Lower leg skin (tissue), 4 donors: ENCODE measurements around the gene COL15A1. TPM values are rescaled to one million over a fixed set of nuclear protein-coding genes. Genes with fewer than 3 reads are reported as not detected.

Source experiments
- DNase-seq, 2 donors: peaks; one replicate each; pipeline ENCODE4 v3.0.0-alpha.2; 2019; ENCODE audit warnings: low spot score in 2 of 2
- H3K4me3 ChIP-seq: fragments of 200-600 bp; sonication (generic); 2 replicates; pipeline ENCODE4 v1.5.1; 2017; ENCODE audit warnings: mild to moderate bottlenecking, low read depth; ENCODE audit not compliant: poor library complexity, severe bottlenecking
- POLR2A ChIP-seq, 2 donors: fragments of 450-650 bp; IDR thresholded peaks; one replicate each; pipeline ENCODE4 v1.6.1; 2016 to 2017; ENCODE audit warnings: antibody characterized with exemption in 2 of 2, mild to moderate bottlenecking in 1 of 2, moderate library complexity in 1 of 2
- WGBS, 2 donors: methylation state at CpG; one replicate each; pipeline ENCODE4 v1.1.5; 2018; 5-methylcytosine and 5-hydroxymethylcytosine counted together
- intact Hi-C: fragments of 100-400 bp; cut with DNase I; formaldehyde crosslinking; loops from one replicate; pipeline ENCODE4 v1.15.0; 2023; ENCODE audit warnings: low total_unique reads
- total RNA-seq, 4 donors: library from RNA; depleted of rRNA; stranded (reverse); fragments of >200 nt; gene quantifications; one replicate each; pipeline ENCODE4 v1.1.0, GENCODE V29; 2016
- TF ChIP-seq, protein P1 (sequence below), 3 donors: fragments of 450-650 bp; IDR thresholded peaks; one replicate each; pipeline ENCODE4 v1.5.1; 2016; ENCODE audit warnings: antibody characterized with exemption in 3 of 3, mild to moderate bottlenecking in 3 of 3, moderate library complexity in 2 of 3

The COL15A1 gene
- total RNA-seq, 4 donors from 2014 or later = 2.3 to 14.1 (median 8.3) TPM

DNA sequence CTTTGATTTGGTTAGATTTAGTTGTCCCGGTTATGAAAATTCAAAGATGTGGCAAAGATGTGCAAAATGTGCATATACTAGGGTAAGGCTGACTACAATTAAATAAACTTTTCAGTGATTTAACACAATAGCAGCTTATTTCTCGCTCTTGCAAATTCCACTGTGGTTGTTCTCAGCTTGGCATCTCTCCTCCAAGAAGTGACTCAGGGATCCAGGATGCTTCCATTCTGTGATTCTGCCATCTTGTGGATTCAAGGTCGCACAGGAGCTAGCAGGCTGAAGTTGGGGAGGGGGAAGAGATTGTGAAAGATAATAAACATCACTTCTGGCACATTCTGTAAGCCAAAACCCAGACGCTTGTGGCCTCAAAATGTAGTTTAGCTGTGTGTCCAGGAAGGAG lies 101.1 kb downstream of the COL15A1 start:
- DNase-seq = no peak
- intact Hi-C loops = no loop called here
- TF ChIP-seq, protein P1, sequence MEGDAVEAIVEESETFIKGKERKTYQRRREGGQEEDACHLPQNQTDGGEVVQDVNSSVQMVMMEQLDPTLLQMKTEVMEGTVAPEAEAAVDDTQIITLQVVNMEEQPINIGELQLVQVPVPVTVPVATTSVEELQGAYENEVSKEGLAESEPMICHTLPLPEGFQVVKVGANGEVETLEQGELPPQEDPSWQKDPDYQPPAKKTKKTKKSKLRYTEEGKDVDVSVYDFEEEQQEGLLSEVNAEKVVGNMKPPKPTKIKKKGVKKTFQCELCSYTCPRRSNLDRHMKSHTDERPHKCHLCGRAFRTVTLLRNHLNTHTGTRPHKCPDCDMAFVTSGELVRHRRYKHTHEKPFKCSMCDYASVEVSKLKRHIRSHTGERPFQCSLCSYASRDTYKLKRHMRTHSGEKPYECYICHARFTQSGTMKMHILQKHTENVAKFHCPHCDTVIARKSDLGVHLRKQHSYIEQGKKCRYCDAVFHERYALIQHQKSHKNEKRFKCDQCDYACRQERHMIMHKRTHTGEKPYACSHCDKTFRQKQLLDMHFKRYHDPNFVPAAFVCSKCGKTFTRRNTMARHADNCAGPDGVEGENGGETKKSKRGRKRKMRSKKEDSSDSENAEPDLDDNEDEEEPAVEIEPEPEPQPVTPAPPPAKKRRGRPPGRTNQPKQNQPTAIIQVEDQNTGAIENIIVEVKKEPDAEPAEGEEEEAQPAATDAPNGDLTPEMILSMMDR (IDR thresholded peaks at IDR 0.05) = no peak
- TF ChIP-seq POLR2A (IDR thresholded peaks at IDR 0.05) = no peak
- H3K4me3 ChIP-seq = no peak overlapping the region
- 82 to 88% methylated on average over 4 of the region's 4 CpGs for WGBS, 2 donors

DNA sequence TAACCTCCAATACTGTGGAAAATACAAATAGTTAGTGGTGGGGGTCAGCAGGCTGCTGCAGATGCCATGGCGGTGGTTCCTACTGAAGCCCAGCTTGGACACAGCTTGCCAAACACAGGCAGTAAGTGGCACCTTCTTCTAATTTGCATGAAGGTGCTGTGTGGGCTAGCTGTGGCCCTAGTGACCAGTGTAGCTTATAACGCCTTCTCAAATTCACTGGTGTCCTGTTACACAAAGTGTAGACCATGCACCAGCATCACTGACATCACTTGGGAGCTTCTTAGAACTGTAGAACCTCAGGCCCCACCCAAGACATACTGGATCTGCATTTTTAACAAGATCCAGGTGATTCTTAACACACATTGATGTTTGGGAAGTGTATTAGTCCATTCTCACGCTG lies 102.4 kb downstream of the COL15A1 start:
- WGBS, 2 donors = 85 to 88% methylated on average over 3 of the region's 3 CpGs
- H3K4me3 ChIP-seq = no peak overlapping the region
- no peak for DNase-seq

DNA sequence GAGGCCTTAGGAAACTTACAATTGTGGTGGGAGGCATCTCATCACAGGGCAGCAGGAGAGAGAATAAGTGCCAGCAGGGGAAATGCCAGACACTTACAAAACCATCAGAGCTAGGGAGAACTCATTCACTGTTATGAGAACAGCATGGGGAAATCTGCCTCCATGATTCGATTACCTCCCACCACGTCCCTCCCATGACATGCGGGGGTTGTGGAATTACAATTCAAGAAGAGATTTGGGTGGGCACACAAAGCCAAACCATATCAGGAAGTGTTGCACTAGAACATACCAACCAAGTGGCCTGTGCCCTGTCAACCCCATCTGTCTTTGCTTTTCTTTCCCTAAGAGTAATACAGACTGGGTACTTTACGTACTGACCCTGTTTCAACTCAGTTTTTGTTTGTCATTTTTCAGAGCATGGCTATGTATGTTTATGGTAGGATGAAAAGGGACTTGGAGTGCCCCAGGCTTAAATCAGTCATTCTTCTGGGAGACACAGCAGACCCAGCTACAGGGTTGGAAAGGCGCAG lies 102.9 kb downstream of the COL15A1 start:
- no peak overlapping the region for H3K4me3 ChIP-seq
- no peak for TF ChIP-seq POLR2A (IDR thresholded peaks at IDR 0.05)
- TF ChIP-seq, protein P1 (IDR thresholded peaks at IDR 0.05) = no peak
- 82 to 87% methylated on average over 5 of the region's 5 CpGs for WGBS, 2 donors
- intact Hi-C loops = no loop called here
- DNase-seq = no peak

More for the DNA sequence above, 102.4 kb downstream of the COL15A1 start:
- TF ChIP-seq POLR2A (IDR thresholded peaks at IDR 0.05) = no peak
- TF ChIP-seq, protein P1 (IDR thresholded peaks at IDR 0.05) = no peak
- intact Hi-C loops = no loop called here

DNA sequence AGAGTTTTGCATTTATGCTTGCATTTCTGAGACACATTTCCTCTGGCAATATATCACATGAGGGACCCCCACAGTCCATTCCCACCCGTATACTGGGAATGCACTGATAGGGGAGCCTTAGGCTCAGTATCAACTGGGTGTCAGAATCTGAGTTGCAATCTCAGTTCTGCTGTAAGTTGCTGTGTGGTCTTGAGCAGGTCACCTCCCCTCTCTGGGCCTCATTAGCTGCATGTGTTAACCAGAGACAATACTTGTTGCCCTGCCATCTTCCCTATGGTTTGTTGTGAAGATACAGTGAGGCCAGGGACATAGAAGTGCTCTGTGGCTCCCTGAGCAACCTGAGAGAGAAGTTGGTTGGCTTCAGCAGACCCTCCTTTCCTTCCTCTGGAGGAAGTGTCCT lies 105.5 kb downstream of the COL15A1 start:
- 73 to 83% methylated on average over 1 of the region's 1 CpG for WGBS, 2 donors
- DNase-seq = peak in 1 of 2 donors; percentile 28
- TF ChIP-seq, protein P1 (IDR thresholded peaks at IDR 0.05) = no peak
- no peak for TF ChIP-seq POLR2A (IDR thresholded peaks at IDR 0.05)
- intact Hi-C loops = no loop called here
- H3K4me3 ChIP-seq = no peak overlapping the region

DNA sequence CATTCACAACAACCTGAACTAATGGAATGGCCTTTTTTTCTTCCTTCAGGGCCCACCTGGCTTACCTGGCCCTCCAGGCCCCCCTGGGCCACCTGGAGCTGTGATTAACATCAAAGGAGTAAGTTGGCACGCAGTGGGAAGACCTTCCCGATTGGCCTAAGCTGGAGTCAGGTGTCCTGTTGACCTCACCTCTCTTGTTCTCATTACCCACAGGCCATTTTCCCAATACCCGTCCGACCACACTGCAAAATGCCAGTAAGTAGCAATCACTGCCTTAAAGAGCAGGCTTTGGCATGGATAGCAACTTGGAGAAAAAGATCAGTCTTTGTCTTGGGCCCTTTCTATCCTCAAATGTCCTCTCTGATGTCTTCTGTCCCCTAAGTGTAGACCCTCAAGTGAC lies 105.9 kb downstream of the COL15A1 start:
- no peak overlapping the region for H3K4me3 ChIP-seq
- TF ChIP-seq POLR2A (IDR thresholded peaks at IDR 0.05) = no peak
- TF ChIP-seq, protein P1 (IDR thresholded peaks at IDR 0.05) = no peak
- DNase-seq = peak in 1 of 2 donors; percentile 70
- intact Hi-C loops = no loop called here
- 67 to 89% methylated on average over 4 of the region's 4 CpGs for WGBS, 2 donors

DNA sequence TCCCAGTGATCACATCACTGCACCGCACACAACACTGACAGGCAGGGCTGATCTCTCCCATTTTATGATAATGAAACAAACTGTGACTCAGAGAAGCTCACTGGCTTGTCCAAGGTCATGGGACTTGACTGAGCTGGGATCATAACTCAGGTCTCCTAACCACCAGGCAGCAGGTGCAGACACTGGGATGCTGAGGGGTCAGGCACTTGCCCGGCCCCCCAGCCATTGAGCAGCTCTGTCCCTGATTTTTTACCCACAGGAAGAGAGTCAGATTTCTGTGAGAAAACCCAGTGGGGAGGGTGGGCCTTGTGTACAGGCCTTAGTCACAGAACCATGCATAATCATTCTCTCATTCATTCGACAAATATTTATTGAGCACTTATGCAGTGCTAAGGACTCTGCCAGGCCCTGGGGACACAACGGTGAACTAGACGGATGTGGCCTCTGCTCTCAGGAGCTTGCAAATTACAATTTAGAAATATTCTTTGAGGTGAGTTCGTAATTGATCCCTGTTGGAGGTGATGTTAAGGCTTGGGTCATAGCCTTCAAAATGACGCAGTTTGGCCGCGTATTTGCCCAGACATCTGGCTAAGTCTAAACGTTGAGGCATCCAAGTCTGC lies 106.7 kb downstream of the COL15A1 start:
- TF ChIP-seq POLR2A (IDR thresholded peaks at IDR 0.05) = no peak
- TF ChIP-seq, protein P1 (IDR thresholded peaks at IDR 0.05) = no peak
- H3K4me3 ChIP-seq = no peak overlapping the region
- 77% methylated on average over 10 of the region's 10 CpGs for WGBS, 2 donors
- DNase-seq = no peak
- intact Hi-C loops = no loop called here
